ENCODE measurements around the gene CHIT1. TPM values are rescaled to one million over a fixed set of nuclear protein-coding genes. Genes with fewer than 3 reads are reported as not detected.
A peak's percentile ranks its signal among the peaks of the same experiment; 100 is the strongest.

CHIT1 gene
- polyA plus RNA-seq, 1 of the 3 experiments (the other 2 are of a cell fraction): not detected

DNA sequence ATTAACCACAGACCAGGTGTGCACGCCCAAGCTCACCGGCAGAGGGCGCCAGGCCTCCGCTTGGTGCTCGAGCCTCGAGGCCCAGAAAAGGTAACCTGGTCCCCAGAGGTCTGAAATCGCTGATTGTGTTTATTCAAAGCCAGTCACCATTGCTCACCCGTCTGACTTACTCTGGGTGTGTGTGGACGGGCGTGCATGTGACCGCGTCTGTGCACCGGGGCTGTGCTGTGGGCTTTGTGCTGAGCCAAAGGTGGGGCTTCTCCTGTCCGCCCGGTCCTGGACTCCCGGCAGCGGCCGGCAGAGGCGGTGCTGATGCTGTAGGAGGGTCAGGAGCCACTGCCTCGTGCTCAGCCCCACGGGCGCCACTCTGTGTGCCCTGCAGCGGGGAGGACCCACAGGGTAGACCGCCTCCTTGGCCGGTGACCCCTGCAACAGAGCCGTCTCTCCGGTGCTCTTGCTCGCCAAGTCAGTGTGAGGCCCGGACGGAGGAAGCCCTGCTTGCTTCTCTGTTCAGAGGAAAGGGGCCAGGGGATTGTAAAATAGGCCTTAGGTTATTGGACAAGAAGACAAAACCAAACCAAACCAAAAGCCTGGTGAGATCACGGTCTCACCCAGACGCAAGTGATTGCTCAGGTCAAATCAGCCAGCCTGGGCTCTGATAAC, 43.9 kb upstream of the CHIT1 start:
- Histone ChIP-seq H3K9me2 (no peaks in the 10 kb centered on the region), H3K27me3 (ENCODE audit: insufficient read depth) (no peaks in the 10 kb centered on the region), H2AFZ (ENCODE audit: low read depth) (no peak overlapping the region), H3K9ac (no peak overlapping the region), H4K20me1 (ENCODE audit: insufficient read depth) (no peaks in the 10 kb centered on the region), H3F3A (replicated peaks; ENCODE audit: insufficient read depth) (no peaks in the 10 kb centered on the region), H3K4me3 (ENCODE audit: low read depth in 2 of 2, low read length in 1 of 2) (peak overlapping the region in 1 of 2 experiments; percentile 31; a peak in 1 of 4 replicates), H3K9me3 (no peaks in the 10 kb centered on the region), H3K79me2 (ENCODE audit: insufficient read depth) (no peaks in the 10 kb centered on the region), H3K36me3 (replicated peaks in 1 of 2; ENCODE audit: control insufficient read depth in 1 of 2, insufficient read depth in 2 of 2, low read length in 1 of 2) (no peaks in the 10 kb centered on the region), H3K4me1 (ENCODE audit: control insufficient read depth in 1 of 2, insufficient read depth in 2 of 2, low read depth in 1 of 2, low read length in 1 of 2) (peaks cover 0 to 28% of the 10 kb centered on the region in 2 experiments; a peak in 1 of 4 replicates), H3K4me2 (no peak overlapping the region), H3K27ac (ENCODE audit: low read depth in 2 of 2, low read length in 1 of 2) (no peak overlapping the region)
- peak; percentile 86 for DNase-seq
- 81% methylated on average over 11 of the region's 32 CpGs for WGBS (ENCODE audit: low lambda C conversion rate)
- CTCF ChIA-PET: interaction anchor here (0.5 to 31.2 kb wide), 37 partner anchors 9 to 425 kb away, joined by 3 to 817 read pairs (median 4); partner anchors contain the start of genes BTG2 and FMOD
- POLR2A ChIA-PET: interaction anchor here (0.7 to 1.2 kb wide), 2 partner anchors 34 to 67 kb away, joined by 5 read pairs; no protein-coding TSS in a partner anchor
- TF ChIP-seq SMC3 (IDR thresholded peaks at IDR 0.05; ENCODE audit: low read depth, low read length) (peak; percentile 99), CHD2 (IDR thresholded peaks at IDR 0.05; ENCODE audit: low read length, partially characterized antibody) (peak; percentile 26), TAF1 (IDR thresholded peaks at IDR 0.05; ENCODE audit: borderline replicate concordance, low read depth, low read length) (no peak), SIN3A (IDR thresholded peaks at IDR 0.05; ENCODE audit: borderline replicate concordance, low read depth, low read length) (no peak), REST (IDR thresholded peaks at IDR 0.05; ENCODE audit: low read depth, low read length) (no peak), POLR2AphosphoS5 (IDR thresholded peaks at IDR 0.05; ENCODE audit: low read depth, low read length) (no peak), EZH2phosphoT487 (IDR thresholded peaks at IDR 0.05; ENCODE audit: borderline replicate concordance, low read depth) (no peak), TCF12 (IDR thresholded peaks at IDR 0.05) (0 out of 2 replicates have a peak, but pooled peaks have one; percentile 23), FOXJ3 (CRISPR knock-in tag; IDR thresholded peaks at IDR 0.05) (no peak), RAD21 (IDR thresholded peaks at IDR 0.05; ENCODE audit: low read length) (peak; percentile 93), RFX5 (IDR thresholded peaks at IDR 0.05; ENCODE audit: low read length) (no peak), NRF1 (IDR thresholded peaks at IDR 0.05; ENCODE audit: low read depth, low read length) (no peak), RXRA (IDR thresholded peaks at IDR 0.05; ENCODE audit: borderline replicate concordance, low read depth) (no peak), RCOR1 (IDR thresholded peaks at IDR 0.05; ENCODE audit: low read length) (no peak)
- TF ChIP-seq, protein P1, sequence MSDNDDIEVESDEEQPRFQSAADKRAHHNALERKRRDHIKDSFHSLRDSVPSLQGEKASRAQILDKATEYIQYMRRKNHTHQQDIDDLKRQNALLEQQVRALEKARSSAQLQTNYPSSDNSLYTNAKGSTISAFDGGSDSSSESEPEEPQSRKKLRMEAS (IDR thresholded peaks at IDR 0.05; ENCODE audit: low read depth): no peak
- TF ChIP-seq, protein P2, sequence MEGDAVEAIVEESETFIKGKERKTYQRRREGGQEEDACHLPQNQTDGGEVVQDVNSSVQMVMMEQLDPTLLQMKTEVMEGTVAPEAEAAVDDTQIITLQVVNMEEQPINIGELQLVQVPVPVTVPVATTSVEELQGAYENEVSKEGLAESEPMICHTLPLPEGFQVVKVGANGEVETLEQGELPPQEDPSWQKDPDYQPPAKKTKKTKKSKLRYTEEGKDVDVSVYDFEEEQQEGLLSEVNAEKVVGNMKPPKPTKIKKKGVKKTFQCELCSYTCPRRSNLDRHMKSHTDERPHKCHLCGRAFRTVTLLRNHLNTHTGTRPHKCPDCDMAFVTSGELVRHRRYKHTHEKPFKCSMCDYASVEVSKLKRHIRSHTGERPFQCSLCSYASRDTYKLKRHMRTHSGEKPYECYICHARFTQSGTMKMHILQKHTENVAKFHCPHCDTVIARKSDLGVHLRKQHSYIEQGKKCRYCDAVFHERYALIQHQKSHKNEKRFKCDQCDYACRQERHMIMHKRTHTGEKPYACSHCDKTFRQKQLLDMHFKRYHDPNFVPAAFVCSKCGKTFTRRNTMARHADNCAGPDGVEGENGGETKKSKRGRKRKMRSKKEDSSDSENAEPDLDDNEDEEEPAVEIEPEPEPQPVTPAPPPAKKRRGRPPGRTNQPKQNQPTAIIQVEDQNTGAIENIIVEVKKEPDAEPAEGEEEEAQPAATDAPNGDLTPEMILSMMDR (IDR thresholded peaks at IDR 0.05): peak; percentile 98
- TF ChIP-seq, protein P3, sequence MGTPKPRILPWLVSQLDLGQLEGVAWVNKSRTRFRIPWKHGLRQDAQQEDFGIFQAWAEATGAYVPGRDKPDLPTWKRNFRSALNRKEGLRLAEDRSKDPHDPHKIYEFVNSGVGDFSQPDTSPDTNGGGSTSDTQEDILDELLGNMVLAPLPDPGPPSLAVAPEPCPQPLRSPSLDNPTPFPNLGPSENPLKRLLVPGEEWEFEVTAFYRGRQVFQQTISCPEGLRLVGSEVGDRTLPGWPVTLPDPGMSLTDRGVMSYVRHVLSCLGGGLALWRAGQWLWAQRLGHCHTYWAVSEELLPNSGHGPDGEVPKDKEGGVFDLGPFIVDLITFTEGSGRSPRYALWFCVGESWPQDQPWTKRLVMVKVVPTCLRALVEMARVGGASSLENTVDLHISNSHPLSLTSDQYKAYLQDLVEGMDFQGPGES (IDR thresholded peaks at IDR 0.05; ENCODE audit: low read depth, low read length): no peak
- TF ChIP-seq, protein P4, sequence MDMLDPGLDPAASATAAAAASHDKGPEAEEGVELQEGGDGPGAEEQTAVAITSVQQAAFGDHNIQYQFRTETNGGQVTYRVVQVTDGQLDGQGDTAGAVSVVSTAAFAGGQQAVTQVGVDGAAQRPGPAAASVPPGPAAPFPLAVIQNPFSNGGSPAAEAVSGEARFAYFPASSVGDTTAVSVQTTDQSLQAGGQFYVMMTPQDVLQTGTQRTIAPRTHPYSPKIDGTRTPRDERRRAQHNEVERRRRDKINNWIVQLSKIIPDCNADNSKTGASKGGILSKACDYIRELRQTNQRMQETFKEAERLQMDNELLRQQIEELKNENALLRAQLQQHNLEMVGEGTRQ (IDR thresholded peaks at IDR 0.05; ENCODE audit: borderline replicate concordance, low read depth, low read length): no peak
- TF ChIP-seq, protein P5, sequence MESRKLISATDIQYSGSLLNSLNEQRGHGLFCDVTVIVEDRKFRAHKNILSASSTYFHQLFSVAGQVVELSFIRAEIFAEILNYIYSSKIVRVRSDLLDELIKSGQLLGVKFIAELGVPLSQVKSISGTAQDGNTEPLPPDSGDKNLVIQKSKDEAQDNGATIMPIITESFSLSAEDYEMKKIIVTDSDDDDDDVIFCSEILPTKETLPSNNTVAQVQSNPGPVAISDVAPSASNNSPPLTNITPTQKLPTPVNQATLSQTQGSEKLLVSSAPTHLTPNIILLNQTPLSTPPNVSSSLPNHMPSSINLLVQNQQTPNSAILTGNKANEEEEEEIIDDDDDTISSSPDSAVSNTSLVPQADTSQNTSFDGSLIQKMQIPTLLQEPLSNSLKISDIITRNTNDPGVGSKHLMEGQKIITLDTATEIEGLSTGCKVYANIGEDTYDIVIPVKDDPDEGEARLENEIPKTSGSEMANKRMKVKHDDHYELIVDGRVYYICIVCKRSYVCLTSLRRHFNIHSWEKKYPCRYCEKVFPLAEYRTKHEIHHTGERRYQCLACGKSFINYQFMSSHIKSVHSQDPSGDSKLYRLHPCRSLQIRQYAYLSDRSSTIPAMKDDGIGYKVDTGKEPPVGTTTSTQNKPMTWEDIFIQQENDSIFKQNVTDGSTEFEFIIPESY (IDR thresholded peaks at IDR 0.05; ENCODE audit: borderline replicate concordance, low read depth): no peak
